H9 (cell line): ENCODE results near the gene B3GALT5. TPM values are rescaled to one million over a fixed set of nuclear protein-coding genes. Genes with fewer than 3 reads are reported as not detected.

ENCODE experiments used
- DNase-seq: peaks from one replicate; pipeline ENCODE4 v3.0.0-alpha.2; 2017
- H2AFZ ChIP-seq: one replicate; pipeline ENCODE4 v1.6.1; 2013; ENCODE audit warnings: mild to moderate bottlenecking, low read length, control low read depth, moderate library complexity
- H2AK5ac ChIP-seq: 2 replicates; pipeline ENCODE4 v1.6.1; 2013; ENCODE audit warnings: low read length, control low read depth, mixed read lengths; ENCODE audit not compliant: insufficient read length
- H2BK120ac ChIP-seq: one replicate; pipeline ENCODE4 v1.6.1; 2013; ENCODE audit warnings: low read depth, mild to moderate bottlenecking, low read length, control low read depth, inconsistent platforms; ENCODE audit not compliant: poor library complexity, severe bottlenecking
- H2BK12ac ChIP-seq: 2 replicates; pipeline ENCODE4 v1.6.1; 2013; ENCODE audit warnings: low read length, control low read depth, mixed read lengths, low read depth; ENCODE audit not compliant: insufficient read length
- H2BK15ac ChIP-seq: 2 replicates; pipeline ENCODE4 v1.6.1; 2013; ENCODE audit warnings: low read depth, low read length, control low read depth
- H2BK20ac ChIP-seq: one replicate; pipeline ENCODE4 v1.6.1; 2013; ENCODE audit warnings: low read depth, mild to moderate bottlenecking, low read length, control low read depth, inconsistent platforms; ENCODE audit not compliant: poor library complexity, severe bottlenecking
- H2BK5ac ChIP-seq: 2 replicates; pipeline ENCODE4 v1.6.1; 2013; ENCODE audit warnings: low read length, control low read depth, mixed read lengths; ENCODE audit not compliant: insufficient read length
- H3K14ac ChIP-seq: 2 replicates; pipeline ENCODE4 v1.6.1; 2013; ENCODE audit warnings: low read length, control low read depth; ENCODE audit not compliant: insufficient read depth
- H3K18ac ChIP-seq: 2 replicates; pipeline ENCODE4 v1.6.1; 2013; ENCODE audit warnings: low read depth, mild to moderate bottlenecking, mixed read lengths, low read length, control low read depth; ENCODE audit not compliant: insufficient read length
- H3K23ac ChIP-seq: 2 replicates; pipeline ENCODE4 v1.6.1; 2013; ENCODE audit warnings: low read length, control low read depth, mixed read lengths, low read depth; ENCODE audit not compliant: insufficient read length
- H3K23me2 ChIP-seq: 2 replicates; pipeline ENCODE4 v1.6.1; 2013; ENCODE audit warnings: low read depth, mild to moderate bottlenecking, mixed read lengths, low read length, control low read depth; ENCODE audit not compliant: insufficient read length, poor library complexity, severe bottlenecking
- H3K27ac ChIP-seq: 2 replicates; pipeline ENCODE4 v1.5.1; 2013; ENCODE audit warnings: low read length, control low read depth, mixed read lengths, low read depth; ENCODE audit not compliant: insufficient read length
- H3K27me3 ChIP-seq: 2 replicates; pipeline ENCODE4 v1.6.1; 2013; ENCODE audit warnings: low read length, control low read depth, inconsistent platforms; ENCODE audit not compliant: insufficient read depth
- H3K4ac ChIP-seq: 2 replicates; pipeline ENCODE4 v1.6.1; 2013; ENCODE audit warnings: low read depth, mild to moderate bottlenecking, control low read depth, inconsistent platforms, low read length, moderate library complexity
- H3K4me1 ChIP-seq: 2 replicates; pipeline ENCODE4 v1.6.1; 2013; ENCODE audit warnings: low read length, control low read depth, inconsistent platforms; ENCODE audit not compliant: insufficient read depth
- H3K4me2 ChIP-seq: 2 replicates; pipeline ENCODE4 v1.6.1; 2013; ENCODE audit warnings: low read length, control low read depth, mixed read lengths; ENCODE audit not compliant: insufficient read length, insufficient read depth
- H3K56ac ChIP-seq: 2 replicates; pipeline ENCODE4 v1.6.1; 2013; ENCODE audit warnings: low read depth, mild to moderate bottlenecking, mixed read lengths, low read length, control low read depth; ENCODE audit not compliant: insufficient read length
- H3K79me1 ChIP-seq: 2 replicates; pipeline ENCODE4 v1.6.1; 2013; ENCODE audit warnings: low read depth, mild to moderate bottlenecking, moderate library complexity, low read length, control low read depth, inconsistent platforms; ENCODE audit not compliant: insufficient read depth, poor library complexity, severe bottlenecking
- H3K79me2 ChIP-seq: 2 replicates; pipeline ENCODE4 v1.6.1; 2013; ENCODE audit warnings: low read length, control low read depth, inconsistent platforms; ENCODE audit not compliant: insufficient read depth
- H3K9ac ChIP-seq: 2 replicates; pipeline ENCODE4 v1.6.1; 2013; ENCODE audit warnings: low read length, control low read depth, mixed read lengths; ENCODE audit not compliant: insufficient read length; ENCODE audit errors: extremely low read depth
- H3K9me3 ChIP-seq: one replicate; pipeline ENCODE4 v1.6.1; 2013; ENCODE audit warnings: low read depth, low read length, inconsistent platforms; ENCODE audit not compliant: control insufficient read depth
- H3T11ph ChIP-seq: one replicate; pipeline ENCODE4 v1.6.1; 2013; ENCODE audit warnings: mild to moderate bottlenecking, low read length, control low read depth, inconsistent platforms
- H4K20me1 ChIP-seq: one replicate; pipeline ENCODE4 v1.6.1; 2013; ENCODE audit not compliant: control insufficient read depth, insufficient read length, insufficient read depth
- H4K5ac ChIP-seq: 2 replicates; pipeline ENCODE4 v1.6.1; 2013; ENCODE audit warnings: low read depth, mild to moderate bottlenecking, mixed read lengths, low read length, control low read depth; ENCODE audit not compliant: insufficient read length
- H4K8ac ChIP-seq: replicated peaks from 2 replicates; pipeline ENCODE4 v1.6.1; 2013; ENCODE audit warnings: low read length, control low read depth, mixed read lengths, low read depth; ENCODE audit not compliant: insufficient read length
- H4K91ac ChIP-seq: 2 replicates; pipeline ENCODE4 v1.6.1; 2013; ENCODE audit warnings: low read depth, mild to moderate bottlenecking, moderate library complexity, mixed read lengths, low read length, control low read depth; ENCODE audit not compliant: insufficient read length
- H3K27ac Mint-ChIP-seq, 3 experiments: 2 replicates in 2 of 3; 3 replicates in 1 of 3; pipeline ENCODE4 v1.8.0; 2020 to 2021; ENCODE audit warnings: mixed read lengths in 3 of 3, mild to moderate bottlenecking in 1 of 3, moderate library complexity in 1 of 3
- H3K27me3 Mint-ChIP-seq: 2 replicates; pipeline ENCODE4 v1.8.0; 2021; ENCODE audit warnings: low read depth, mild to moderate bottlenecking, moderate library complexity, mixed read lengths
- H3K36me3 Mint-ChIP-seq, 3 experiments: 2 replicates in 2 of 3; 3 replicates in 1 of 3; pipeline ENCODE4 v1.8.0; 2020 to 2021; ENCODE audit warnings: low read depth in 3 of 3, mixed read lengths in 3 of 3; ENCODE audit not compliant: insufficient read depth in 1 of 3
- H3K4me1 Mint-ChIP-seq, 2 experiments: 2 replicates each; pipeline ENCODE4 v1.8.0; 2020; ENCODE audit warnings: mixed read lengths in 2 of 2
- H3K4me3 Mint-ChIP-seq, 2 experiments: 2 replicates in 1 of 2; 3 replicates in 1 of 2; pipeline ENCODE4 v1.8.0; 2020 to 2021; ENCODE audit warnings: mild to moderate bottlenecking in 2 of 2, mixed read lengths in 2 of 2, moderate library complexity in 1 of 2
- H3K9me3 Mint-ChIP-seq, 2 experiments: 2 replicates in 1 of 2; 3 replicates in 1 of 2; pipeline ENCODE4 v1.8.0; 2020; ENCODE audit warnings: mild to moderate bottlenecking in 2 of 2, mixed read lengths in 2 of 2, moderate library complexity in 1 of 2
- CTCF ChIP-seq: fragments of 200-600 bp; sonication (generic); conservative IDR thresholded peaks from 3 replicates; pipeline ENCODE4 v1.8.0; 2021; ENCODE audit warnings: antibody characterized with exemption, mild to moderate bottlenecking
- WGBS: extraction: QIAGEN DNeasy Blood & Tissue Kit; methylation state at CpG from one replicate; pipeline ENCODE4 v1.1.7; 2013; ENCODE audit warnings: missing lambda C conversion rate, low lambda C conversion rate, mixed read lengths; ENCODE audit not compliant: insufficient read length; ENCODE audit errors: extremely low coverage; 5-methylcytosine and 5-hydroxymethylcytosine counted together
- total RNA-seq: library from RNA; stranded (reverse); gene quantifications from 2 replicates; pipeline ENCODE4 v1.2.1, GENCODE V29; 2021

Gene B3GALT5
- total RNA-seq, 1 experiment from 2014 or later, result 24.7 TPM

DNA sequence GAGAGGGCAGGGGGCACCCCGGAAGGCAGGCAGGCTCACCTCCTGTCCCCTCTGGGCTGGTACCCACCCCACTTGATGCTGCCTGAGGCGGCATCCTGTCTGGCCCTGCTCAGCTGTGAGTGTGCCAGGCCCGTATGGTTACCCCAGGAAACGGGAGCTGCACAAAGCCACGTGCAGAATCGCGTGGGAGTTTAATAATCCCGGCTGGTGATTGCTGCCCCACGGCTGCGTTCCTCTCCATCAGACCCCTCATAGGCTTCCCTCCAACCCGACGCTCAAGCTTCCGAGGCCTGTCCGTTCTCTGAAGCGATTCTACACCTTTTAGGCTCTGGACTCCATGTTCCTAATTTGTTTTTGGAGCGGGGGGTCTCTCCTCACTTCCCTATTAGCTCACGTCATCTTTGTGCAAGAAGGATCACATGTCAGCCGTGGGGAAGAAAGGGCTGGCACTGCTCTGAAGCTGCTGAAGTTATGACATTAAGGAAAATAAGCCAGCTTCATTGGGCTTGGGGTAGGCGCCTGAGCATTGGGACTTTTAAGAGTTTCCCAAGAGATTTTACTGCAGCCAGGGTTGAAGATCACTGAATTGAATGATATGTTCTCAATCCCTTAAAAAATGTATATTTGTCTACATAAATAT is 1.1 kb upstream of the B3GALT5 start:
- peak overlapping the region; percentile 87 for H3K4me2 ChIP-seq
- no peak overlapping the region for H2BK5ac ChIP-seq
- H3K79me1 ChIP-seq, result no peaks in the 10 kb centered on the region
- H3K79me2 ChIP-seq, result peaks cover 15% of the 10 kb centered on the region
- no CpG with 5 or more reads among the region's 19 CpGs for WGBS
- no peaks in the 10 kb centered on the region for H3K9me3 ChIP-seq
- H3K14ac ChIP-seq, result peak overlapping the region; percentile 18
- no peak overlapping the region for H3K18ac ChIP-seq
- Mint-ChIP-seq H3K4me1 (peaks cover 48 to 56% of the 10 kb centered on the region in 2 experiments), H3K27me3 (no peaks in the 10 kb centered on the region), H3K27ac (peak overlapping the region in 1 of 3 experiments; percentile 74; a peak in 1 of 7 replicates), H3K4me3 (peak overlapping the region; percentile 90 to 92), H3K9me3 (peaks cover 0 to 5% of the 10 kb centered on the region in 2 experiments; a peak in 2 of 5 replicates), H3K36me3 (peaks cover 28 to 53% (median 41%) of the 10 kb centered on the region in 3 experiments)
- no peak overlapping the region for H3K4ac ChIP-seq
- H2BK120ac ChIP-seq, result no peak overlapping the region
- no peak for TF ChIP-seq CTCF
- no peak overlapping the region for H3K27ac ChIP-seq
- peaks cover 19% of the 10 kb centered on the region for H3K23me2 ChIP-seq
- H4K8ac ChIP-seq, result no peak overlapping the region
- no peaks in the 10 kb centered on the region for H3K27me3 ChIP-seq
- peaks cover 7% of the 10 kb centered on the region; the same call in 1 of the 2 replicates for H3K4me1 ChIP-seq
- H4K91ac ChIP-seq, result no peak overlapping the region
- H3K23ac ChIP-seq, result no peak overlapping the region
- no peak overlapping the region for H4K5ac ChIP-seq
- H2BK15ac ChIP-seq, result no peak overlapping the region
- H2AFZ ChIP-seq, result no peak overlapping the region
- H3K56ac ChIP-seq, result no peak overlapping the region
- H2AK5ac ChIP-seq, result no peak overlapping the region
- H4K20me1 ChIP-seq, result no peaks in the 10 kb centered on the region
- H3K9ac ChIP-seq, result no peak overlapping the region
- DNase-seq, result no peak
- no peak overlapping the region for H2BK12ac ChIP-seq
- no peak overlapping the region for H3T11ph ChIP-seq
- H2BK20ac ChIP-seq, result no peak overlapping the region
